NCI-H2196 (cell line): ENCODE data around the gene CCHCR1.
"Not testable (repeated sequence)": the region's sequence is repeated elsewhere in the genome, so short reads cannot be mapped to it uniquely, and the experiment has no call there.

ENCODE experiments used
- DNase-seq: peaks from one replicate; lab custom pipeline; 2025; ENCODE audit not compliant: unreplicated experiment; lab: John Stamatoyannopoulos, UW

The CCHCR1 gene

DNA sequence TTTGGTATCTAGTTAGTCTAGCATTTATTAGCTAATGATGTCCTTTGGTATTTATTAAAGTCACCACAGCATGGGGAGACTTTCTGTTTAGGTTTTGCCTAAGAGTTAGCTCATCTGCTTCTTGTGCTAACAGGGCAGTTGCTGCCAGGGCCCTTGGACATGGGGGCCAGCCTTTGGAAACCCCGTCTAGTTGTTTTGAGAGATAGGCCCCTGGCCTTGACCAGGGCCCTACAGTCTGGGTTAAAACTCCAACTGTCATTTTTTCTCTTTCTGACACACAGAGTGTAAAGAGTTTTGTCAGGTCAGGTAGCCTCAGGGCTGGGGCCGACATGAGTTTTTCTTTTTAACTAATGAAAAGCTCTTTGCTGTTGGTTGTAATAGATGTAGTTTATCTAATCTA, 25.7 kb upstream of the CCHCR1 start:
- DNase-seq, result not testable (repeated sequence)

GRCh38 chr6:31180500-31180899, 22.9 kb upstream of the CCHCR1 start:
- no peak for DNase-seq

DNA sequence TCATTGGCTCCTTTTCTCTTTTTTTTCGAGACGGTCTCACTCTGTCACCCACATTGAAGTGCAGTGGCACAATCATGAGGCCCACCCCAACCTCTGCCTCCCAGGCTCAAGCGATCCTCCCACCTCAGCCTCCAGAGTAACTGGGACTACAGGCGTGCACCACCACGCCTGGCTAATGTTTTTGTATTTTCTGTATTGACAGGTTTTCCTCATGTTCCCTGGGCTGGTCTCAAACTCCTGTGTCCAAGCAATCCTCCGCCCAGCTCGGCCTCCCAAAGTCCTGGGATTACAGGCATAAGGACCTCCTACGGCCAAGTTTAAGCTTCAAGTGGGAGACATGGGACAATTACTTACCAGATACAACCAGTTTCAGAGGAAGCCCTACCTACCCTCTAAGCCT, 22.3 kb upstream of the CCHCR1 start:
- no peak for DNase-seq

DNA sequence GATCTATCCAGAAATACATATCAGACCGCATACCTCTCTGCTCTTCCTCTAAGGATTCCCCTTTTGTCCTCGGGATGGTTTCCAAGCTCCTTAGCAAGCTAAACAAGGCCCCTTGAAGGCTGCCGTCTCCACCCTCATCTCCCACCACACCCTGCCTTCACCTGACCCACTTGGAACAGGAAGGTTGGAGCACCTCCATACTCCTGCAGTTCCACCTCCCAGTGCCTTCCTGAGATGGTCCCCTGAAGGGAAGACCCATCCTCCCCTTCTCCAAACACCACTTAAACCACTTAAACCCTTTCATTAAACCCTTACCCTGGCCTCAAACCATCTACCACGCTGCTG, 21.4 kb upstream of the CCHCR1 start:
- no peak for DNase-seq

- DNase-seq, result peak; percentile 57
Observed at GRCh38 chr6:31178143-31179041, 20.8 kb upstream of the CCHCR1 start.

DNA sequence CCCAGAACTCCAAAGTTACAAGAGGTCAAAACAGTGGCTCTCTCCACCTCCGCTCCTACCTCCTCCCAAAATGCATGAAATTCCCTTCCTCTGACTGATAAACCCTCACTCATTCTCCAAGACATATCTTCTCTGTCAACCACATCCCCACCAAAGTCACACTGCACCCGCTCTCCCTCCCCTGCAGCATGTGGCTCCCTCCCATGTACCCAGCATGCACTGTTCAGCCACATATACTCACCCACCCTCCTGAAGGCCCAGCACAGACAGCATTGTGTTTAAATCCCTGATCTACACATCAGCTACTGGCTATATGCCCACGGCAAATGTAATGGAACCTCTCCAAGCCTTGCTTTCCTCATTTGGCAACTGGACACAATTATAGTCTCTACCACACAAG, 18.4 kb upstream of the CCHCR1 start:
- no peak for DNase-seq

DNA sequence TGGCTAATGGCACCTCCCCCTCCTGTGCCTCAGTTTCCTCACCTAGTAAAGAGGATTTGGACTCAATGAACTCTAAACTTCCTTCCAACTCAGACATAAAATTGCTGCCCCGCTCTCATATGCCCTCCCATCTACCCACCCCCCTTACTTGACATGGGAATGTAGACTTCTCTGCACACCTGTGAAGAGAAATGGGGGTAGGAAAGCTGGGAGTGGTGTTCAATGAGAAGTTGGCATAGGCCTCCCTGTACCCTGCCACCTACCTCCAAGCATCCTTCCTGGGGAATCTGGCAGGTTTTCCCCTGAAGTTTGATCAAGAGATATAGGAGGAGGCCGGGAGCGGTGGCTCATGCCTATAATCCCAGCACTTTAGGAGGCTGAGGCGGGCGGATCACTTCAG, 16.8 kb upstream of the CCHCR1 start:
- DNase-seq, result no peak

DNA sequence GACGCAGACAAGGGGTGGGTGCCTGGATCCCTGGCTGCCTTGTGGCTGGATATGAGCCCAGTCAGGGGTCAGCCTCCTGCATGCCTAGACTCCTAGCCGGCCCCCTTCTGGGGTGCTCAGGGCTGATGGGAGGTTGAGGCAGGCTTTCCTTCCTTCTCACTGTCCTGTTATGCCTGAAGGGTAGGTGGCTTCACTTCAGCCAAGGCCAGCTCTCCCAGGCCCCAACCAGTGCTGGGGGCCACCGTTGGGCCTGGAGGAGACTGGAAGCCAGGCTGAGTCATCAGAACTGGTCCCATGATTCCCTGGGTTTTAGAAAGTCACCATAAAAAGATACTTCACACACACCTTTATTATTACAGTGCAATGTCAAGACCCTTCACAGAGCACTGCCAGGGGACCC, 15.8 kb upstream of the CCHCR1 start:
- DNase-seq, result no peak

- DNase-seq, result no peak
Observed at GRCh38 chr6:31172973-31173384, 15.4 kb upstream of the CCHCR1 start.

DNA sequence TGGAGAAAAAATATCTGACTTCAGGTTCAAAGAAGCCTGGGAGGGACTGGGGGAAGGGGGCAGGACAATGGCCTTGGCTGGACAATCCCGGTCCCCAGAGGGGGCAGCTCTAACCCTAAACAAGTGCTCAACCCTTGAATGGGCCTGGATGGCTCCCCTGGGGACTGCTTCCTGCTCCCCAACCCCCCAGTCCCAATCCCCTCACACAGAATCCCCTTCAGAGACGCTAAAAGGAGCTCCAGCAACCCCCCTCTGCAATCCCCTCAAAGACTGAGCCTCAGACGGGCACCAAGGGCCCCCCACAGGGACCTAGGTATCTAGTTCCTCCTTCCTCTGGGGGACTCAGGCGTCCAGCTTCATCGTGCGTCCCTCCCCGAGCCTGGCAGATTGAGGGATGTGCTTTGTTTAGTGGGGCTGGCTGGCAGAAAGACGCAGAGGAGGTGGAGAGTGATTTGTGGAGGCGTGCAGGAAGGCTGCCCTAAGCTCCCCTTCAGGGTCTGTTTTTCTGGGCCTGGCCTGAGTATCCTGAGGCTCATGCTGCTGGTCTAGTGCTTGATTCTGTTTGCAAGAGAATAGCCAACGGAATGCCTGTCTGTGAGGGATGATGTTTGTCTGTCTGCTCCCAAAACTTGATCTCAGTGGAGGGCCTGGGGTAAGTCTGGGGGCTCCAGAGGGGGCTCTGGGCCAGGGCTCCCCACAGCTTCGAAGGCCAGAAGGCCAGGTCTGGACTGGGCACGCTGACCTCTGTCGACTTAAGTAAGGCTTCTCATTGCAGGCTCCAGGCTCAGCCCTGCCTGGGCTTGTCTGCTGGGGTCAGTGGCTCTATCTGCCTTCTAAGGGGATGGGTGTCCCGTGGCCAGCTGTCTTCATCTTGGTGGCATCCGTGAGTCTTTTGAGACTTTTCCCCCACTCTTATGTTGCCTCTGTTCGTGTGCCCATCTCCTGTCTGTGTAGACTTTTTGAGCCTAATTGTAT, 14.6 kb upstream of the CCHCR1 start:
- DNase-seq, result no peak

DNA sequence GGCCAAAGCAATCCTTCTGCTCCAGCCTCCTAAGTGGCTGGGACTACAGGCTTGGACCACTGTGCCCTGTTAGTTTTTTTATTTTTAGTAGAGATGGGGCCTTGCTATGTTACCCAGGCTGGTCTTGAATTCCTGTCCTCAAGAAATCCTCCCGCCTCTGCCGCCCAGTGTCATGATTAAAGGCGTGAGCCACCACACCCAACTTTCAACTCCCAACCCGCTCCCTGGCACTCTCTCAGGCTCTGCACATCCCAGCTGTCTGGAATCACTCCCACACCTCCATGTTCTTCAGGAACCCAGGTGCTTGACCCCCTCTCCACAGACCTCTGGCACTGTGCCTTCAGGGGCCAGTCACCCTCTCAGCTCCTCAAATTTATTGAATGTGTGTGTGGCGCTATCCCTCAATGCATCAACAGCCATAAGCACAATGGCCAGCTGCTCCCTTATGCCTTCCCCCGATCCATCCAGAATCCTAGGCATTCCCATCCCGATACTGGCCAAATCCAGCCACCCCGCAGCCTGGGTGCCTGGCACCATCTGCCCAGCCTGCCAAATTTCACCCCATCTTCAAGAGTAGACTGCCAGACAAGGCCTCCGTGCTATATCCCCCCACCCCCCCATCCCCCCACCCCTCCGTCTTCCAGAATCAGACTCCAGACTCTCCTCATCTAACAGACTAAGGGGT, 13.5 kb upstream of the CCHCR1 start:
- no peak for DNase-seq

- no peak for DNase-seq
Observed at GRCh38 chr6:31170600-31170881, 12.9 kb upstream of the CCHCR1 start, which contains the start of gene POU5F1. POU5F1 (minus strand) TSS chr6:31170682; CDS start chr6:31170620, 62 bp downstream.

GRCh38 chr6:31169858-31170599, 12.4 kb upstream of the CCHCR1 start:
- not testable (repeated sequence) for DNase-seq

- no peak for DNase-seq
Observed at GRCh38 chr6:31169123-31169857, 11.7 kb upstream of the CCHCR1 start.

GRCh38 chr6:31168606-31169005, 11.0 kb upstream of the CCHCR1 start:
- DNase-seq, result no peak

- DNase-seq, result no peak
Observed at GRCh38 chr6:31165986-31166385, 8.4 kb upstream of the CCHCR1 start.

DNA sequence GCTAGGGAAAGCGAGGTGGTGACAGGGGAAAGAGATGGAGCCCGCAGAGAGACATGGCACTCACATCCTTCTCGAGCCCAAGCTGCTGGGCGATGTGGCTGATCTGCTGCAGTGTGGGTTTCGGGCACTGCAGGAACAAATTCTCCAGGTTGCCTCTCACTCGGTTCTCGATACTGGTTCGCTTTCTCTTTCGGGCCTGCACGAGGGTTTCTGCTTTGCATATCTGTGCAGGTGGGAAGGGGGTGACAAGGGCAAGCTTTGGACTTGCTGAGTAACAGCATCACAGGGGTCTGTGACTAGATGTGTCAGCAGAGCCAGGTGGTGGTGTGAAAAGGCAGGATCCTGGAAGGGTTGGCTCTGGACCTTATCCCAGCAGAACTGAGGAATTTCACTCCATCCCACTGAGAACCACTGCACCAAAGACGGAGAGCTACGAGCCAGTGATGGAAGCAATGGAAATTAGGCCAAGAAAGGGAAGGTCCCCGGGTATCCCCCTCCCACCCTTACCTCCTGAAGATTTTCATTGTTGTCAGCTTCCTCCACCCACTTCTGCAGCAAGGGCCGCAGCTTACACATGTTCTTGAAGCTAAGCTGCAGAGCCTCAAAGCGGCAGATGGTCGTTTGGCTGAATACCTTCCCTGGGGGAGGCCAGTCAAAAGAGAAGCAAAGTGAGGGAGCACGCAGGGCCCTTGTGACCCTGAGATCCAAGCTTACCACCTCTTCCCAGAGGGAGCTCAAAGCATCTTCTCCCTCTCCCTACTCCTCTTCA, 7.6 kb upstream of the CCHCR1 start:
- DNase-seq, result not testable (repeated sequence)

GRCh38 chr6:31164475-31165063, 7.0 kb upstream of the CCHCR1 start:
- not testable (repeated sequence) for DNase-seq

DNA sequence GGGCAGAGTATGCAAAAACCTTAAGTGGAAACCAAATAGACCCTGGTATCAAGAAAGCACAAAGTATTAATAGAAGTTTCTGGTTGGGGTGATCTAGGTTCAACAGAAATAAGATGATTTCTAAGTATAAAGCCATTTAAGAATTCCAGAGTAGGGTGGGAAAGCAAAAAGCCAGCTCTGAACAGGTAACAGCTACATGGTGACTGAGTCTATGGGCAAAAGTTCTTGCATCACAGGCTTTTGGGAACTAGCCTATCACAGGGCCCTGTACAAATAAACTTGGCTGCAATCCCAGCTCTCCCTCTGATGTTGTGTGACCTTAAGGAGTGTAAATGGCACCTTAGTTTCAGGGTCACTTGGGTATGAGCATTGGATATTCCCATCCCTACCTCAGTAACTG, 6.3 kb upstream of the CCHCR1 start:
- no peak for DNase-seq
